Left hindlimb (tissue), 1 donor: ENCODE results near the gene CYP4F12.

ENCODE experiments used
- DNase-seq: peaks from one replicate; pipeline ENCODE4 v3.0.0-alpha.2; 2018

The CYP4F12 gene

DNA sequence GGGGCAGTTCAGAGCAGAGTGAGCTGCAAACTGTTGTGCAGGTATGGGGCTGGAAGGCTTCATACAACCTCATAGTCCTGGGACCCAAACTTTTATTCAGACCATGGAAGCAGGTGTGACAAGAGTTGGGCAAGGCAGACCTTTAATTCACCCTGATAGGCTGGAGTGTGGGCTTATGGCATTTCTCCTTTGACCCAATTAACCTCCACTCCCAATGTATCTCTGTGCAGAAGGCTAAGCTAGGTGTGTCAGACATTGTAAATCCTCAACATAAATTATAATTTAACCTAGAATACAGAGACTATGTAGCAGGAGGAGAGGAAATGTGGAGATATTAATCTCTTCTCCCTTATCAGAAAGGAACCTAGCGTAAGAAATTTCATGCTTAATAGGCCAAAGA, 42.8 kb downstream of the CYP4F12 start:
- DNase-seq = no peak

- no peak for DNase-seq
These were observed 44.9 kb downstream of the CYP4F12 start for GRCh38 chr19:15717809-15718208.

DNA sequence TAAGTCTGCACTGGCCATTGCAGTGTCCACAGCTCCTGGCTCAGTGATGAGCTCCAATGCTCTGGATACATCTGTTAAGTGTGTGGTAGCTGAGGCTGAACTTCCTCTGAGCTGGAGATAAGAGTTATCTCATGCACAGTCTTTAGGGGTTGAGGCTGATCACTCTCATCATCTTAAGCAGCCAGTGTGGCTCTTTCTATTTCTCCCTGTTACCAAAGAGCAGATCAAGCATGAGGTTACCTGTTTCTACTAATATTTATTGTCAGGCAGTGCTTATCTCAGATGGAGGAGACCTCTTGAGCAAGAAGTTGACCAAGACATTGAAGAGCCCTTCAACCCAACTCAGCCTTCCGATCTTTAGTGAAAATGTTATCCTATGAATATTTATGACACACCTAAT, 48.4 kb downstream of the CYP4F12 start:
- DNase-seq = no peak

DNA sequence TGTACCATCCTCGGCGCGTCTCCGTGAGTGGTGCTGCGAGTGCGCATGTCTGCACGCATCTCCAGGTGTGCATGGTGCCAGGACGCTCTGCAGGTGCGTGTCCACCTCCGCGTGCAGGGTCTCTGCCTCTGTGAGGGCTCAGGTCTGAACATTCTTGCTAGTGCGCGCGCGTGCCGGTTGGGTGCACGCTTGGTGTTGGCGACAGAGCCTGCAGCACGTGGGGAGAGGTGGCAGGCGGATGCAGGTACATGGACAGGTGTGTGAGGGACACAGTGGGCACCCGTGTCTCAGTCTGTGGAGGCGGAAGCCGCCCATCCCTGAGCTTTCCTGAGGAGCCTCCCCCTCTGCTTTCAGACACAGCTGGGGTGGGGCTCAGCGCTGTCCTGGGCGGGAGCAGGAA, 50.1 kb downstream of the CYP4F12 start:
- no peak for DNase-seq

DNA sequence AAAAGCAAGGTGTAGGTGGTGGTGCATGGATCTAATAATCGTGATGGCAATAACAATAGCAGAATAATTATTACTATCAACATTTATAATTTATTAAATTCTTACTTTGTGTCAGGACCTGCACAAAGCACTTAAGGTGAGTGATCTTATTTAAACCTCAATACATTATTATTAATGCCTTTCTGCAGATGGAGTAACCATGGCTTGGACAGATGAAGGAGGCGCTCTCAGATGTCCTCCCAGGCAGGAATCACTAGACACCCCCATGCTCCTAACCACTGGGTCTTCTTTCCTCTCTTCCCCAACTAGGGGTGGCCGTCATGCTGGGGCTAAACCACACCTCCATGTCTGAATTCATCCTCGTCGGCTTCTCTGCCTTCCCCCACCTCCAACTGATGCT, 54.8 kb downstream of the CYP4F12 start, which contains the start of gene OR10H2:
OR10H2 (plus strand) TSS at position 301 of the 400 bp plus-strand sequence; CDS start at position 321, 20 bp downstream.
- no peak for DNase-seq

DNA sequence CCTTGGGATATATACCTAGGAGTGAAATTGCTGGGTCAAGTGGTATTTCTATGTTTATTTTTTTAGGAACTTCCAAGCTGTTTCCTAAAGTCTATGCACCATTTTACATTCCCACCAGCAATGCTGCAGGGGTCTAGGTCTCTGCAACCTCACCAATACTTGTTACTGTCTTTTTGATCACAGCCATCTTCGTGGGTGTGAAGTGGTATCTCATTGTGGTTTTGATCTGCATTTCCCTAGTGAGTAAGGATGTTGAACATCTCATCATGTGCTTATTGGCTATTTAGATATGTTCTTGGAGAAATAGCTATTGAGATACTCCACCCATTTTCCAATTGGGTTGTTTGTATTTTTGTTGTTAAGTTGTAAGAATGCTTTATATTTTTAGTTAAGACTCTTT, 57.7 kb downstream of the CYP4F12 start:
- DNase-seq = no peak

- DNase-seq = no peak
These were observed 59.5 kb downstream of the CYP4F12 start for GRCh38 chr19:15732388-15732787.

DNA sequence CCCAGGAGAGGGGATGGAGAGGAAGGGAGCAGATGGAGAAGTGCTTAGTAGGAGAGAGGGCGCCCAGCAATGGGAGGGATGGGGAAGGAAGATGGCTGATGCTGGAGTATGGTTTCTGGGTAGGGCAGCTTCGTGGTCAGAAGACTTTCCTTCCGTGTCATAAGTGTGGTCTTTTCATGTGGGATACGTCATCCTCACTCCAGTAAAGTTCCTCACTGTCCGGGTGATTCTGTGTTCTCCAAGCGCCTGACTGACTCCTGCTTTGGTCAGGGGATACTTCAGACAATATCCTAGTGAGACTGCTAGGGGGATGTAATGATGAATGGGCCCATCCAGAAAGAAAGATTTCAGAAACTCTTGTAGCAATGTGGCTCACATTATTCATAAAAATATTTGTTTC, 61.0 kb downstream of the CYP4F12 start:
- no peak for DNase-seq

GRCh38 chr19:15737722-15738121, 64.8 kb downstream of the CYP4F12 start, which contains the start of gene OR10H3:
Gene OR10H3, plus strand, starts transcription at chr19:15737985. Its CDS starts 3,408 bp downstream, at chr19:15741393.
- DNase-seq = no peak

- DNase-seq = no peak
These were observed 67.9 kb downstream of the CYP4F12 start for GRCh38 chr19:15740785-15741184.
